ENCODE measurements around the gene ARHGAP23. TPM values are rescaled to one million over a fixed set of nuclear protein-coding genes. Genes with fewer than 3 reads are reported as not detected.
A peak's percentile ranks its signal among the peaks of the same experiment; 100 is the strongest.

ARHGAP23 gene
- total and polyA plus RNA-seq, 4 experiments from 2014 or later = 0.04 to 0.23 TPM; not detected in 2

DNA sequence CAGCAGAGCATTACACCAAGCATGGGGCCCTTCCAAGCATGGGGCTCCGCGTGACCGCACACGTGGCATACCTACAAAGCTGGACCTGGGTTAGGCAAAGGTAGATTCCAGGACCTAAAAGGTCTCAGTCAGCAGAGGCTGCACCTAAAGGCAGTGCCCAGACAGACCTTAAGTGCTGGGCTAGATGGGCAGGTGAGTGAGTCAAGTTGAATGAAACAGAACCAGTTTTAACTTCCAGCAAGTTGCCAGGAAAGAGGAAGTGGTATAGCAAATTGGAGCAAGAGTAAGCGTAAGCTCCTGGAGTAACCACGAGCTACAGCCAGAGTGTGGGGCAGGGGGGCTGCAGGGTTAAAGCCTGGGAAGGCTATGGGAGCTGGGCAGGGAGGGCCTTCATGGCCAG, 128.0 kb downstream of the ARHGAP23 start:
- Mint-ChIP-seq H3K4me3 (peak overlapping the region in 2 of 8 donors; percentile 21 to 25), H3K9me3 (peaks cover 0 to 5% (median 0%) of the 10 kb centered on the region in 8 donors), H3K27ac (peak overlapping the region in 1 of 7 donors; percentile 13), H3K4me1 (peaks cover 8 to 32% (median 17%) of the 10 kb centered on the region in 4 donors), H3K27me3 (peaks cover 10 to 11% of the 10 kb centered on the region in 2 donors), H3K36me3 (peaks cover 0 to 3% of the 10 kb centered on the region in 2 donors)
- no peaks in the 10 kb centered on the region for H3K9me3 ChIP-seq (ENCODE audit: control insufficient read depth in 1 of 2, low read length in 2 of 2)
- ChIA-PET CTCF (ENCODE audit: partially characterized antibody) (interaction anchor here (1.1 to 2.6 kb wide), 5 partner anchors 9 to 118 kb away, joined by 3 to 21 read pairs (median 4); partner anchors contain the start of gene EPOP), POLR2A (ENCODE audit: partially characterized antibody) (no interaction called here)
- no peaks in the 10 kb centered on the region for H3K36me3 ChIP-seq (ENCODE audit: insufficient read depth, low read length)
- intact Hi-C loops (cut with micrococcal nuclease) = loop anchor here (5.0 kb wide), 1 partner anchor 196 kb away; the partner anchor contains the start of gene PSMB3
- H3K4me3 ChIP-seq (ENCODE audit: low read length in 2 of 2) = no peak overlapping the region
- DNase-seq = no peak
- peaks cover 25% of the 10 kb centered on the region for H3K4me1 ChIP-seq (ENCODE audit: insufficient read depth, low read length)
- H3K27ac ChIP-seq (ENCODE audit: low read depth, low read length) = no peak overlapping the region
- peaks cover 9% of the 10 kb centered on the region for H3K27me3 ChIP-seq (ENCODE audit: insufficient read depth, low read length)

- POLR2A ChIA-PET (ENCODE audit: partially characterized antibody) = interaction anchor here (0.5 to 3.3 kb wide), 7 partner anchors 11 to 931 kb away, joined by 3 to 11 read pairs (median 4); no protein-coding TSS in a partner anchor
- no peaks in the 10 kb centered on the region for H3K9me3 ChIP-seq (ENCODE audit: control insufficient read depth in 1 of 2, low read length in 2 of 2)
- DNase-seq = no peak
- H3K36me3 Mint-ChIP-seq = peaks cover 0 to 3% of the 10 kb centered on the region in 2 donors
- no peak overlapping the region for H3K4me3 ChIP-seq (ENCODE audit: low read length in 2 of 2)
- CTCF ChIA-PET (ENCODE audit: partially characterized antibody) = interaction anchor here (0.6 to 4.7 kb wide), 30 partner anchors 8 to 210 kb away, joined by 3 to 144 read pairs (median 5); partner anchors contain the start of gene PSMB3
- no peak overlapping the region for H3K27ac Mint-ChIP-seq
- H3K9me3 Mint-ChIP-seq = peaks cover 0 to 7% (median 0%) of the 10 kb centered on the region in 8 donors
- H3K27me3 Mint-ChIP-seq = peaks cover 10 to 11% of the 10 kb centered on the region in 2 donors
- peaks cover 8 to 35% (median 19%) of the 10 kb centered on the region in 4 donors for H3K4me1 Mint-ChIP-seq
- H3K27ac ChIP-seq (ENCODE audit: low read depth, low read length) = no peak overlapping the region
- H3K4me3 Mint-ChIP-seq = peak overlapping the region in 6 of 8 donors; percentile 16 to 98 (median 34)
- H3K4me1 ChIP-seq (ENCODE audit: insufficient read depth, low read length) = peaks cover 26% of the 10 kb centered on the region
- intact Hi-C loops (cut with micrococcal nuclease) = loop anchor here (5.0 kb wide), 1 partner anchor 195 kb away; the partner anchor contains the start of gene PSMB3
- no peaks in the 10 kb centered on the region for H3K36me3 ChIP-seq (ENCODE audit: insufficient read depth, low read length)
- H3K27me3 ChIP-seq (ENCODE audit: insufficient read depth, low read length) = peaks cover 12% of the 10 kb centered on the region
These were observed 129.1 kb downstream of the ARHGAP23 start for GRCh38 chr17:38557396-38557795.

DNA sequence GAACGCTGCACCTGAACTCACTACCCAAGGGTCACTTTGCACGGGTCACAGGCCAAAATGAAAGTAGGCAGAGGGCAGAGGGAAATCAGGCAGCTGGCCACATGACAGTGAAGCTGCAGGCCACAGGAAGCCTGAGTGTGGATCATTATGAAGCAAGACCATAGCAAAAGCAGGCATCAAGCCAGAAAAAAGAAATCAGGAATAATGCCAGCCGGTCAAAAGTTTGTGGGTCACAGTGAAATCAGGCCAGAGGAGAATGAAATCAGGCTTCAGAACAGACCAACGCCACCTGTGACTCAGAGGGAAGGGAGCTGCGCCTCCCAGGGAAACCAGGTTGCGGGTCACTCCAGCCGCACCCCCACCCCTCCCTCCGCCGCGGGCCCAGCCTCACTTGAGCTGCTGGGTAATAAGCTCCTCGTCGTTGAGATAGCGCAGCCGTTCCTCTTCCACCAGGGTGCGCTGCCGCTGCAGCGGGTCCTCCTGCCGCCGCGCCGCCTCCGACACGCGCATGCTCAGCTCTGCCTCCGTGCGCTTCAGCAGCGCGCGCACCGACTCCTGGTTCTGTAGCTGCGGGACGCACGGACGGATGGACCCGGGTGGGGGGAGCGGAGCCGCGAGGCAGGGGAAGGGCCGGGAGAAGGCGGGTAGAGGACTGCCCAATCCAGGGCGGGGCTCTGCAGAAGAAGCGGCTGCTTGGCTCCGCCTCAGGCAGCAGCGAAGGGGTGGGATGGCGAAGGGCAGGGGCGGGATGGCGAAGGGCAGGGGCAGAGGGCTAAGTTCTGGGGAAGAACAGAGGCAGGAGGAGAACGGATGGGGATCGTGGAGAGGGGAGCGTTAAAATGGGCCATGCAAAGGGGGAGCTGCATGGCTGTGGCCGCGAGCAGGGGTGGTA, 129.8 kb downstream of the ARHGAP23 start:
- peaks cover 0 to 3% of the 10 kb centered on the region in 2 donors for H3K36me3 Mint-ChIP-seq
- H3K27me3 Mint-ChIP-seq = peaks cover 10 to 11% of the 10 kb centered on the region in 2 donors
- H3K4me1 Mint-ChIP-seq = peaks cover 8 to 40% (median 21%) of the 10 kb centered on the region in 4 donors
- Histone ChIP-seq H3K9me3 (ENCODE audit: control insufficient read depth in 1 of 2, low read length in 2 of 2) (no peaks in the 10 kb centered on the region), H3K4me1 (ENCODE audit: insufficient read depth, low read length) (peaks cover 28% of the 10 kb centered on the region), H3K36me3 (ENCODE audit: insufficient read depth, low read length) (no peaks in the 10 kb centered on the region), H3K27ac (ENCODE audit: low read depth, low read length) (no peak overlapping the region), H3K4me3 (ENCODE audit: low read length in 2 of 2) (peak overlapping the region; percentile 83 to 88), H3K27me3 (ENCODE audit: insufficient read depth, low read length) (peaks cover 18% of the 10 kb centered on the region)
- H3K4me3 Mint-ChIP-seq = peak overlapping the region; percentile 89 to 98 (median 98)
- intact Hi-C loops (cut with micrococcal nuclease) = loop anchor here (1.0 to 5.0 kb wide), 8 partner anchors 15 to 205 kb away; partner anchors contain the start of genes CISD3, EPOP and PSMB3
- ChIA-PET POLR2A (ENCODE audit: partially characterized antibody) (interaction anchor here (0.5 to 3.3 kb wide), 8 partner anchors 12 to 930 kb away, joined by 3 to 11 read pairs (median 4); no protein-coding TSS in a partner anchor), CTCF (ENCODE audit: partially characterized antibody) (interaction anchor here (0.6 to 4.7 kb wide), 35 partner anchors 9 to 209 kb away, joined by 3 to 144 read pairs (median 5); partner anchors contain the start of gene PSMB3)
- peak overlapping the region in 6 of 7 donors; percentile 84 to 95 (median 92) for H3K27ac Mint-ChIP-seq
- peak; percentile 86 to 87 (median 86) for DNase-seq
- H3K9me3 Mint-ChIP-seq = peaks cover 0 to 7% (median 0%) of the 10 kb centered on the region in 8 donors

GRCh38 chr17:38558728-38559050, 130.4 kb downstream of the ARHGAP23 start:
- Mint-ChIP-seq H3K4me1 (peaks cover 8 to 46% (median 24%) of the 10 kb centered on the region in 4 donors), H3K9me3 (peaks cover 0 to 7% (median 0%) of the 10 kb centered on the region in 8 donors), H3K36me3 (peaks cover 0 to 3% of the 10 kb centered on the region in 2 donors), H3K27me3 (peaks cover 12 to 16% of the 10 kb centered on the region in 2 donors), H3K27ac (peak overlapping the region; percentile 84 to 95 (median 94)), H3K4me3 (peak overlapping the region; percentile 89 to 98 (median 98))
- H3K4me1 ChIP-seq (ENCODE audit: insufficient read depth, low read length) = peaks cover 34% of the 10 kb centered on the region
- DNase-seq = no peak
- H3K9me3 ChIP-seq (ENCODE audit: control insufficient read depth in 1 of 2, low read length in 2 of 2) = no peaks in the 10 kb centered on the region
- no peaks in the 10 kb centered on the region for H3K36me3 ChIP-seq (ENCODE audit: insufficient read depth, low read length)
- CTCF ChIA-PET (ENCODE audit: partially characterized antibody) = interaction anchor here (0.9 to 4.7 kb wide), 32 partner anchors 8 to 595 kb away, joined by 3 to 144 read pairs (median 5); partner anchors contain the start of gene PSMB3
- POLR2A ChIA-PET (ENCODE audit: partially characterized antibody) = interaction anchor here (0.6 to 3.3 kb wide), 8 partner anchors 23 to 176 kb away, joined by 3 to 11 read pairs (median 5); no protein-coding TSS in a partner anchor
- intact Hi-C loops (cut with micrococcal nuclease) = loop anchor here (1.0 to 5.0 kb wide), 8 partner anchors 14 to 206 kb away; partner anchors contain the start of genes CISD3, EPOP and PSMB3
- peaks cover 23% of the 10 kb centered on the region for H3K27me3 ChIP-seq (ENCODE audit: insufficient read depth, low read length)
- peak overlapping the region; percentile 63 for H3K27ac ChIP-seq (ENCODE audit: low read depth, low read length)
- H3K4me3 ChIP-seq (ENCODE audit: low read length in 2 of 2) = peak overlapping the region; percentile 83 to 88

GRCh38 chr17:38559051-38559879, 131.0 kb downstream of the ARHGAP23 start:
- Histone ChIP-seq H3K4me1 (ENCODE audit: insufficient read depth, low read length) (peaks cover 40% of the 10 kb centered on the region), H3K4me3 (ENCODE audit: low read length in 2 of 2) (peak overlapping the region; percentile 83 to 88), H3K27me3 (ENCODE audit: insufficient read depth, low read length) (peaks cover 29% of the 10 kb centered on the region), H3K27ac (ENCODE audit: low read depth, low read length) (peak overlapping the region; percentile 63), H3K9me3 (ENCODE audit: control insufficient read depth in 1 of 2, low read length in 2 of 2) (no peaks in the 10 kb centered on the region), H3K36me3 (ENCODE audit: insufficient read depth, low read length) (no peaks in the 10 kb centered on the region)
- intact Hi-C loops (cut with micrococcal nuclease) = loop anchor here (2.0 to 5.0 kb wide), 4 partner anchors 14 to 206 kb away; partner anchors contain the start of genes EPOP and PSMB3
- ChIA-PET CTCF (ENCODE audit: partially characterized antibody) (interaction anchor here (1.0 to 4.7 kb wide), 23 partner anchors 8 to 595 kb away, joined by 3 to 144 read pairs (median 6); no protein-coding TSS in a partner anchor), POLR2A (ENCODE audit: partially characterized antibody) (interaction anchor here (0.5 to 3.3 kb wide), 11 partner anchors 23 to 311 kb away, joined by 3 to 11 read pairs (median 3); partner anchors contain the start of gene MLLT6)
- Mint-ChIP-seq H3K36me3 (peaks cover 0 to 3% of the 10 kb centered on the region in 2 donors), H3K27me3 (peaks cover 15 to 19% of the 10 kb centered on the region in 2 donors), H3K4me1 (peaks cover 8 to 48% (median 26%) of the 10 kb centered on the region in 4 donors), H3K9me3 (peaks cover 0 to 7% (median 0%) of the 10 kb centered on the region in 8 donors), H3K27ac (peak overlapping the region; percentile 84 to 95 (median 94)), H3K4me3 (peak overlapping the region; percentile 89 to 98 (median 98))
- peak; percentile 81 to 95 (median 84) for DNase-seq

DNA sequence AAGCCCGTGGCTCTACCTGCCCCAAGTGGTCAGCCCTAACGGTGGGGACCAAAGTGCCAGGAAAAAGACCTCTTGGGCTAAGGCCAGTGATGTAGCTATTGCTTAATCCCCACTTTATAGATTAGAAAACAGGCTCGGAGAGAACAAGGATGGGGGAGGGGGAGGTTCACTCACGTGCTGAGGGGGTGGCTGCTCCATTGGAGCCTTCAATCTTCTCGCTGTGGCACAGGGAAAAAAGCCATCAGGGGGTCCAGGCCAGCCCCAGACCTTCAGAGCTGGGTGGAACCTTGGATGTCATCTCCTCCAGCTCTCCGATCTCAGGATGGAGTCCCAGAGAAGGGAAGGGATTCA, 131.6 kb downstream of the ARHGAP23 start:
- Histone ChIP-seq H3K9me3 (ENCODE audit: control insufficient read depth in 1 of 2, low read length in 2 of 2) (no peaks in the 10 kb centered on the region), H3K4me3 (ENCODE audit: low read length in 2 of 2) (peak overlapping the region; percentile 83 to 88), H3K27ac (ENCODE audit: low read depth, low read length) (no peak overlapping the region), H3K36me3 (ENCODE audit: insufficient read depth, low read length) (no peaks in the 10 kb centered on the region), H3K4me1 (ENCODE audit: insufficient read depth, low read length) (peaks cover 41% of the 10 kb centered on the region), H3K27me3 (ENCODE audit: insufficient read depth, low read length) (peaks cover 33% of the 10 kb centered on the region)
- Mint-ChIP-seq H3K27ac (no peak overlapping the region), H3K27me3 (peaks cover 19 to 24% of the 10 kb centered on the region in 2 donors), H3K4me1 (peaks cover 8 to 48% (median 27%) of the 10 kb centered on the region in 4 donors), H3K9me3 (peaks cover 0 to 7% (median 0%) of the 10 kb centered on the region in 8 donors), H3K36me3 (peaks cover 0 to 3% of the 10 kb centered on the region in 2 donors), H3K4me3 (peak overlapping the region in 3 of 8 donors; percentile 46 to 98 (median 66))
- POLR2A ChIA-PET (ENCODE audit: partially characterized antibody) = interaction anchor here (0.5 to 3.3 kb wide), 9 partner anchors 22 to 311 kb away, joined by 3 to 11 read pairs (median 3); partner anchors contain the start of gene MLLT6
- DNase-seq = no peak
- intact Hi-C loops (cut with micrococcal nuclease) = loop anchor here (2.0 to 5.0 kb wide), 4 partner anchors 13 to 207 kb away; partner anchors contain the start of genes EPOP and PSMB3
- CTCF ChIA-PET (ENCODE audit: partially characterized antibody) = interaction anchor here (1.0 to 4.7 kb wide), 13 partner anchors 9 to 594 kb away, joined by 3 to 144 read pairs (median 8); no protein-coding TSS in a partner anchor
